GM21367 (cell line): ENCODE data around the gene ADGRD1.

ENCODE experiments used
- ATAC-seq: cut with Tn5 transposase; IDR thresholded peaks from one replicate; pipeline ENCODE4 v1.9.1; 2021; ENCODE audit not compliant: unreplicated experiment

The ADGRD1 gene

GRCh38 chr12:131020326-131021153 lies 66.8 kb downstream of the ADGRD1 start:
- ATAC-seq: no peak

- no peak for ATAC-seq
Observed at GRCh38 chr12:131021154-131021541, 67.4 kb downstream of the ADGRD1 start.

GRCh38 chr12:131024026-131024425 lies 70.3 kb downstream of the ADGRD1 start:
- no peak for ATAC-seq

GRCh38 chr12:131024721-131025120 lies 71.0 kb downstream of the ADGRD1 start:
- ATAC-seq: no peak

GRCh38 chr12:131025234-131025633 lies 71.5 kb downstream of the ADGRD1 start:
- ATAC-seq: no peak

- ATAC-seq: no peak
Observed at GRCh38 chr12:131025939-131026702, 72.4 kb downstream of the ADGRD1 start.

GRCh38 chr12:131026754-131027153 lies 73.0 kb downstream of the ADGRD1 start:
- ATAC-seq: no peak

GRCh38 chr12:131027264-131027663 lies 73.6 kb downstream of the ADGRD1 start:
- no peak for ATAC-seq

GRCh38 chr12:131027876-131028586 lies 74.3 kb downstream of the ADGRD1 start:
- no peak for ATAC-seq

GRCh38 chr12:131028587-131029338 lies 75.1 kb downstream of the ADGRD1 start:
- ATAC-seq: no peak

- no peak for ATAC-seq
Observed at GRCh38 chr12:131030472-131031328, 77.0 kb downstream of the ADGRD1 start.

- ATAC-seq: no peak
Observed at GRCh38 chr12:131032082-131032750, 78.5 kb downstream of the ADGRD1 start.

GRCh38 chr12:131033486-131033885 lies 79.8 kb downstream of the ADGRD1 start:
- no peak for ATAC-seq

GRCh38 chr12:131033886-131034482 lies 80.3 kb downstream of the ADGRD1 start:
- no peak for ATAC-seq

GRCh38 chr12:131034631-131035244 lies 81.0 kb downstream of the ADGRD1 start:
- ATAC-seq: no peak

- ATAC-seq: no peak
Observed at GRCh38 chr12:131035245-131035681, 81.6 kb downstream of the ADGRD1 start.

GRCh38 chr12:131038159-131038558 lies 84.5 kb downstream of the ADGRD1 start:
- ATAC-seq: no peak
